Central memory CD4-positive, alpha-beta T cell (primary cell): ENCODE data around the gene C5.

Experiments used
- DNase-seq: peaks from one replicate; pipeline ENCODE4 v3.0.0; 2022

The C5 gene

DNA sequence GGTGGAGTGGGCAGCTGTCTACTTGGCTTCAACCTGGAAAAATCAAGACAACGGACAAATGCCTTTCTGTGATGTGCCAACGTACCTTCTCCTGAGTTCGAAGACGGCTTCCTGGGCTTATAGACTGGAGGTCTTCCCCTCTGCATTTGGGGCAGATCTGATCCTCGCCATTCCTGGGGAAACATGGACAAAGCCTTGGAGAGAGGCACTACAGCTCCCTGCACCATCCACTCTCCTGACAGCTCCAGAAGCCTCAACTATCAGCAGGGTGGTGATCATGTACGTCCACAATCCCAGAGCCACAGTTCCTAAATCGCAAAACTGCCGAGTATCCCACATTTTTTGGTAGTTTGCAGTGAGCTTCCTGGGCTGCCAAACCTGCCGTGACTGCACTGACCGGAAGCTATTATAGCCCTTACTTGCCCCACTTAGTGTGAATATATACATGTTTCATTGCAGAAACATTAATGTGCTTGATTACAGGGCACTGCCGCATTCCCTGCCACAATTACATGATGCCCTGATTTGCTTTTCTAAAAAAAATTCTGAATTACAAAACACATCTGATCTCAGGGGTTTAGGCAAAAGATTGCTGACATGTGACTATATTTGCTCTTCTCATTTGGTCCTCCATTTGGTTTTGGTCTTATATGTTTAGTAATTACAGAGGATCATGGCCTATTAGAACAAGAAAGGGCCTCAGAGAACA, 126.3 kb downstream of the C5 start:
- no peak for DNase-seq

DNA sequence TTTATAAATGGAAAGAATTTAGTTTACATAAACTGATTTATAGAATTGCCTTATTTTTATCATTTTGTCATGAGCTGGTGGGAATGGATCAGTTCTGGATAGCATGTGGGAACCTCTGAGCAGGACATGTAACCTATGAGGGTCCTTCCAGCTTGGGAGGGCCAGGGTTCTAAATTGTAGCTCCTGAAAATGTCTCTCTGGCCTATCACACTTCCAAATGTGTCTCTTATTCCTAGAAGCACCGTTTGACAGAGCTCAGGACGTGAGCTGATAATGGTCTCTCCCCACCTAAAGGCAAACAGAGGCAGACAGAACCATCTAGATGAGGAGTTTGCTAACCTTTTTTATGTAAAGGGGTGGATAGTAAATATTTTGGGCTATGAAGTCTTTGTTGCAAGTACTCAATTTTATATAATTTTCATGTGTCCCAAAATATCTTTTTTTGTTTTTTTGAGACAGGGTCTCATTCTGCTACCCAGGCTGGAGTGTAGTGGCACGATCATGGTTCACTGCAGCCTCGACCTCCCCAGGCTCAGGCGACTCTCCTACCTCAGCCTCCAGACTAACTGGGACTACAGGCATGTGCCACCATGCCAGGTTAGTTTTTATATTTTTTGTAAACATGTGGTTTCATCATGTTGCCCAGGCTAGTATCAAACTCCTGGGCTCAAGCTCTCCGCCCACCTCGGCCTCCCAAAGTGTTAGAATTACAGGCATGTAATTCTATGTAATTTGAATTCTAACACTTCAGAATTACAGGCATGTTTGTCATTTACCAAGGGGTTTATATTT, 127.5 kb downstream of the C5 start:
- DNase-seq = no peak

DNA sequence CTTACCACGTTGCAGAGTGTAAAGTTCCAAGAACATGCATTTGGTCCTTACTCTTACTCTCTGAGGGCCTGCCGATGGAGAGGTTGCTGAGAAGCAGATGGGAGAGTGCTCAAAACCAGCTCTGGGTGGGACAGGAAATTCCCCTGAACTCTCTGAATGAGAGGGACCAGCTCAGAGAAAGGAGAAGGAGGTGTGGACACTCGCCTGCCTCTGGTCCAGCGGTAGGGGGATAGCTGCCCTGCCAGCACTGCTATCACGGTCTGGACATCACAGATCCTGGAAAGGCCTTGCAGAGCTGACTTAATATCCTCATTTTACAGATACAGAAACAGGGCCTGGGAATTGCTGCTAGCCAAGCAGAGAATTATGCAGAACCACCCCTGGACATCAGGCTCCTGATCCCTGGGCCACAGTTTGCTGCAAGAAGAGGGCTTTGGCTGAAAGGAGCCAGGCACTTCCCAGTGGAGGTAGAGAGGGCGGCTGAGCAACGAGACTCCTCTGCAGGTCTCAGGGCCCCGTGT, 128.4 kb downstream of the C5 start:
- no peak for DNase-seq

DNA sequence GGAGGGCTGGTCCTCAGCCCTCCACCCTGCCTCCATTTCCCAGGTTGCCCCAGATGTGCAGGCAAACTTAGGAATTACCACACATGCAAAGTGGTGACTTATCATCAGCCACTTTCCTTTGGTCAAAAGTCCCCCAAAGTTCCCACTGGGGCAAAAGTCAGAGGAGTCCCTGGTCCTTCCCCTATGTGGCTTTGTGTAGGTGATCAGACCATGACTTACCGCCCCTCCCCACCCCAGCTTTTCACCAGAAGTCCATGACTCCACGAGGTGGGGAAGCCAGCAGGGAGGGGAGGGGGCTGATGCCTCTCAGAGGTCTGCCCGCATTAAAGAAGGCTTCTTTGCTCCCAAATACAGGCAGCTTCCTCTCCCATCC, 129.3 kb downstream of the C5 start:
- no peak for DNase-seq

DNA sequence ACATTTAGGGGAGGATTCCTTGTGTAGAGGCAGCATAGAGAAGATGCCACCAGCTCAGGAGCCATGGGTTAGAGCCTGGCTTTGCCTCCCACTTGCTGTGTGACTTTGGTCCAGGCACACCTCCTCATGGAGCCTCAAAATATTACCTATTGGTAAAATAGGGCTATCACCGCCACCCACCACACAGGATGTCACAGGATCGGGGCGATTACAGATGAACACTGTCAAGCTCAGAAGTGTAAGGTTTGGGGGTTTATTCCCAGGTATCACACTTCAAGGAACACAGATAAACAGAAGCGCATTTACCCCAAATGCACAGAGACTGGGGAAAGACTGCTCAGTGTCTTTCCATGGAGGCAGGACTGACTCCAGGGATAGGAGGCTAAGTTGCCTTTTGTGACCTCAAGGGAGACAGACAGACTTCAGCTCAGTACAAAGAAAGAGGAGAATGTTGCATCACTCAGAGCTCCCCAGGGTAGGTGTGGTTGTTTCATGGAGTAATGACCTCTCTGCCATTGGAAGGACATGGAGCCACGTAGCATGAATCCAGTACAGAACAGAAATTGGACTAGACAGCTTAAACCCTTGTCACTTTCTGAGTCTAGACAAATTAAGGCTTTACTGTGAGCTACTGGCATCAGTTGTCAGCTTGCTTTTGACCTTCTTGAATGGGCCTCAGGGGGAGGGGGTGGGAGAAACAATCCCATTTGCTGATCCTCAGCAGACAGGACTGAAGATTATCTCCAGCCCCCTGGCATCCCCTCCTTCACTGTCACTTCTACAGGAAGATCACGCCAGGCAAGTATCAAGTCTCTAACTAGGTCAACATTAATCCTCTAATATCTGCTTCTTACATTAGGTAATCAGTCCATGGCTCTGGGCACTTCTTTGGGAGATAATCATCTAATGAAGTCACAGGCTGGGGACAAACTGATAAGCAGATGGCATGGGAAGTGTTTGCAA, 130.0 kb downstream of the C5 start:
- no peak for DNase-seq

DNA sequence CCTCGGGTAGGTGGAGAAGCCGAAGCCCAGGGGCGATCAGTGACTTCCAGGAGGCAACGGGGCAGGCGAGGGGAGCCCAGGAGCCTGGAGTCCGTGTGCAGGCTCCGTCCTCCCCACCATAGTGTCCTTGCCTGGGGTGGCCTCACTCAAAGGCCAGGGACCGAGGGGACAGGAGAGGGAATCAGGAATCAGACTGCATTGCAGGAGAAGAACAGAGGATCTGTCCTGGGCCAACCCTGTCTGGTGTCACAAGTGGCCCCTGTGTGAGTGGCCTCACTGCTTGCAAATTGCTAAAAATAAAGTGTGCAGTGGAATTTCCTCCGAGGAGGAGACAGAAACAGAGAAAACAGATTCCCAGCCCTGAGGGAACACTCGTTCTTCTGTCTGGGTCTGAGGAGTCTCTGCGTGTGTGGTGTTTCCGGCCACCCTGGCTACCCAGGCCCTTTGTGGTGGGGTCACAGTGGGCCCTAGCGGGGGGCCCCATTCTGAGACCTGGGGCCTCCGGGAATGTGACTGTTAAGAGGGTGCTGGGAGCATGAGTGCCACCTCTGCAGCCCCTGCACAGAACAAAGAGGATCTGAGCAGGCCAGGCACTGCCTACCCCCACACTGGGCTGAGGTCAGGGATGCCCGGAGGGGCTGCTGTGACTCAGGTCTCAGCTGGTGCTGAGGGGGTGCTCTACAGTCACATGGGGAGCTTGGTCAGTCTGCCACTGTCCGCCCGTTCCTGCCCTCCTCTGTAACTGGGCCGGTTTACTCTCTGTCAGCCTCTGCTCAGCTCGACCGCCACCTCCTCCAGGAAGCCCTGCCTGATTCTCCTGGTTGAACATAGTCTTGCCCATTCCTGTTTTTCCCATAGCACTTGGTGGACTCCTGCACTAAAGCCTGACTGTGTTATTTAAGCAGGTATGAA, 130.9 kb downstream of the C5 start:
- no peak for DNase-seq

DNA sequence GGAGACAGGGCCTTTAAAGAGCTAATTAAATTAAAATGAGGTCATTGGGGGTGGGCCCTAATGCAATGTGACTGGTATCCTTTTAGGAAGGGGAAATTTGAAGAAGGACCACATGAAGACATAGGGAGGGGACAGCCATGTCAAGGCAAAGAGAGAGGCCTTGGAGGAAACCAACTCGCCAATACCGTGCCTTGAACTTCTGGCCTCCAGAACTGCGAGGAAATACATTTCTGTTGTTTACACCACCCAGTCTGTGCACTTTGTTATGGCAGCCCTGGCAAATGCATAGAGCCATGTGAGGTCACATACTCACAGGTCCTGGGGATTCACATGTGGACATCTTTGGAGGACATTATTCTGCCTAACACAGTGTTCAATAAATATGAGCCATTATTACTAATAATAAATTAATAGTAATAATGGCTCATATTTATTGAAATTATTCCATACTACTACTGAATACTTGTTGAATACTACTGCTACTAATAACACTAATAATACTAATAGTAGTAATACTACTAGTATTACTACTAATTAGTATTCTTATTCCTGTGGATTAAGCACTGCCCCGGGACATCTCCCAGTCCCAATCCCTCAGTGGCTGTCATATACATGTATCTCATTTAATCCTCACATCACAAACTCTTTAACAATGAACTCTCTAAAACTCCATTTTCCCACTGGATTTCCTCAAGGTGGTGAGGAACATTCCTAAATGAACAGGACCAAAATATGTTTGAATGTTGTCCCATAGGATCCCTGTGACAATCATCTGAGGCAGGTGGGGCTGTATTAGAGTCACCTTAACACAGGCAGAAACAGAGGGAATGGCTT, 131.9 kb downstream of the C5 start:
- DNase-seq = no peak

DNA sequence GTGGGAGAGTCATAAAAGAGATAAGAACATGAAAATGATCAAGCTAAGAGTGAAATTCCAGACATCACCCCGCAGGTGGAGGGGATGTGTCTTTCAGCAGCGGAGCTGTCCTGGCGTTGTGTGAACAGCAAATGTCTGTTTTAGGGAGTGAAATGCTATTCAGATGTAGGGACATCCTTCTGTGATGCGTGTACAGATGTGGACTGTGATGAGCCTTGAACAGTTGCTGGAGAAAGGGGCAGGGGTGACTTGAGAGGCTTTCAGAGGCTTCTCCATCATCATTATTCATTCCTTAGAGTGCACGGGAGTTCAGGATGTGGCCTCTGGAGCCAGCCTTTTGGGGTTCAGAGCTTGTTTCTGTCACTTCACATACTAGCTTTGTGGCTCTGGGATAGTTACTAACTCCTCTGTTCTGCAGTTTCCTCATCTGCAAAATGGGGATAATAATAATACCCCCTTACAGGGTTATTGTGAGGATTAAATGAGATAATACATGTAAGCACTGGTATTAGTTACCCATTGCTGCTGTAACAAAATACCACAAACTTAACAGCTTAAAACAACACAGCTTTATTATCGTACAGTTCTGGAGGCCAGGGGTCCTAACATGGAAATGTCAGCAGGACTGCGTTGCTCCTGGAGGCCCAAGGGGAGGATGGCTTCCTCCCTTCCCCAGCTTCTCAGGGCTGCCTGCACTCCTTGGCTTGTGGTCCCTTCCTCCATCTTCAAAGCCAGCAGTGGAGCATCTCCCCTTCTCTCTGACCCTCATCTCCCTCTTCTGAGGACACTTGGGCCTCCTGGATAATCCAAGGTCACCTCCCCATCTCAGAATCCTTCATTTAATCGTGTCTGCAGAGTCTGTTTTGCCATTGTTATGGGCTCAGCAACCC, 132.8 kb downstream of the C5 start:
- no peak for DNase-seq

DNA sequence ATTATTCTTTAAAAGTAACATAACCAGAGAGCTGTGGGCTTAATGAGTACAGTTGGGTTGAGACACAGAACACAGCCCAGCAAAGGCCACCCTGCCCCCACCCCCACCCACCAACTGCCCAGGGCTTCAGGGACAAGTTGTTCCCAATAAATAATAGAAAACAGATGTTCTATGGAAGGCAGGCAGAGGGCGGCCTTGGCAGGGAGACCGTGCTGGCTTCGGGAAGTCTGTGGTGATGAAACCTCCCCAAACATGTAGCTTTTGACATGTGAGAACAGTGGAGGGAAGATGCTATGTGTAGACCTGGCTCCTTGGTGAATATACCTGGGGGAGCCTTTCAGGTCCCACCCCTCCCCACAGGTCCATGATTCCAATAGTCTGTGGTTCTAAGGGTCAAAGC, 133.5 kb downstream of the C5 start:
- DNase-seq = no peak

DNA sequence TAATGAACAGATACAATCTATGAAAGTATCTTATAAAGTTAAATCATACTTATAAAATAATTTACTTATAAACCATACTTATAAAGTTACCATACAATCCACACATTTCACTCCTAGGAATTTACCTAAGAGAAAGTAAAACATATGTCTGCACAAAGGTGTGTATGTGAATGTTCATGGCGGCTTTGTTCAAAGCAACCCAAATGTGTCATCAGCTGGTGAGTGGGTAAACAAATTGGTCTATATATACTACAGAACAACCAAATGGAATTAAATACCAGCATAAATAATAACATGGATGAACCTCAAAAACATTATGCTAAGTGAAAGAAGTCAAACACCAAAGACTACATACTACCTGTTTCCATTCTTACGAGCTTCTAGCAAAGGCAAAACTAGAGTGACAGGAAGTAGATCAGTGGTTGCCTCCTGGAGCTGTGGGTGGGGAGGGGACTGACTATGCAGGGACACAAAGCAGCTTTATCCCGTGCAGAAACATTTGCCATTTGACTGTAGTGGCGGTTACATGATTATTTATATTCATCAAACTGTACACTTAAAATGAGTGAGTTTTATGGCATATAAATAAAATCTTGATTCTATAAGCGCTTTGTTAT, 134.1 kb downstream of the C5 start:
- DNase-seq = peak; percentile 65

DNA sequence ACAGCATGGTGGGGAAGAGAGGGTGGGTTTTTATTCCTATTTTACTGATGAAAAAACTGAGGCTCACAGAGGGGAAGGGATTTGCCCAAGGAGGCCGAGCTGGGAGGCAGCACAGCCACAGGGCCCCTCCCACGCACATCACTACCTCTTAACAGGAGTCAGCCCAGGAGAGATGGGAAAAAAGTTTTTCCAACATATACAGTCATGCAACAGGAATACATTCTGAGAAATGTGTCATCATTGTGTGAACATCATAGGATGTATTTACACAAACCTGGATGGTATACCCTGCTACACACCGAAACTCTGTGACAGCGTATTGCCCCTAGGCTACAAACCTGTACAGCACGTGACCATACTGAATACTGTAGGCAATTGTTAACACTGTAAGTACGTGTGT, 135.1 kb downstream of the C5 start:
- DNase-seq = no peak

DNA sequence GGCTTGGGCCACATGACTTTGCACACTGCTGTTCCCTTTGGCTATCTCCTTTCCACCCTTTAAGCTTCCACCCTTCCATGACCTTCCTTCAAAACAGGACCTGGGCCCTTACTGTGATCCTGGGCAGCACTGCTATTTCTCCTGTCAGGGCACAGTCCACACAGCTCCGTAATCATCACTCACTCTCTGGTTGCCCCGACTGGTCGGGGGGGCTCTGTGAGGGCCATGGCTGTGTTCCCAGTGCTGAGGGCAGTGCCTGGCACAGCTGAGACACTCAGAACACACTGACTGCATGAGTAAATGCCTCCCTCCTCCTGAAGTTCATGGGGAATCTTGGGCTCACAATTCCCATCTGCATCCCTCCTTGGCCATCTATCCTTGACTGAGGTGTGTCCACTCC, 135.7 kb downstream of the C5 start:
- DNase-seq = no peak

DNA sequence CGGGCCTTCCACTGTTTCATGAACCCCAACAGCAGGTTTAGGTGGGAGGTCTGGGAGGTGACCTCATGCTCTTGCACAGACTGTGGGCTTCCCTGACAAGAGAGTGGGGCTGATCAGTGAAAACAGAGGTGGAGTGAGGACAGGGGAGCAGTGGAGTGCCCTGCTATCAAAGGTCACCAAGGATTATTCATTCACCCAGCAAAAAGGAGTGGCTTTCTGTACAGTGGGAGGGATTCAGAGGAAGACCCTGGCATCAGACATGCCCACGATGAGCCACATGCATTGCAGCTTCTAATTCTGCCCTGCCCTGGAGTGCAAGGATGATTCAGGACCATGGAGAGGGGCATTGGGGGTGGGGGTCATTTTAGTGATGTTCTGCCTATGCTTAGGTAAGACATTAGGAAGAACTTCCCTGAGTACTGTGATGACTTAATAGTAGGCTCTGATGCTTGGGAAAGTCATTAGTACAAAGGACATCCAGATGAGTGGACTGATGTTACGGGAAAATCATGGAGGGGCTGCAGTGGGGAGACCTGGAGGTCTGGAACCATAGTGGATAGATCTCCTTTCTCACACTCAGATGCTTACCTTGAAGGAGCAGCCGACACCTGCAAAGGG, 136.3 kb downstream of the C5 start:
- peak; percentile 38 for DNase-seq

DNA sequence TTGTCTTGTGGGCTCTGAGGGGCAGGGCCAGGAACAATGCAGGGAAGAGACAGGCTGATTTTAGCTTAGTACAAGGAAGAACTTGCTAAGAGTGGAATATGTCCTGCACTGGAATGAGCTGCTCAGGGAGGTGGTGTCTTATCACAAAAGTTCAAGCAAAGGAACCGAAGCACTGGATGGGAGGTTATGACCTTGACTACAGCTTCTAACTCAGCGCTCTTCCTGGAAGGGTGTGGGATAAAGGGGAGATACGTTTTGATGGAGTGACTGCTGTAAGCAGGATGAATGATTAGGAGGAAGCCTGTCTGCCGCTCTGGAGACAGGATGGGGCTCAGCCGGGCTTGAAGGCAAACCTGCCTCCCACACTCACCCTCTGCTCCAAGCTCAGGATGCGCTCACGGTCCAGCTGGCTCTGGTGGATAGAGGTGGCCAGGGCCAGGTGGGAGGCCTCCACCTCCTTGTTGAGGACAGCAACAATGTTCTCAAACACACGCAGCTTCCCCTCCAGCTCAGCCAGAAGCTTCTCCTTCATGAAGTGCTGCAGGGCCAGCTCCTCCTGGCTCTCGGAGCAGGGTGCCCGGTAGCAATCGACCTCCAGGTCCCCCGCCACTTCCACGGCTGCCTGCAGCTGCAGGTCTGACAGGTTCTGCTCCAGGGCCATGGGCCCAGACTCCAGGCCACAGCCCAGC, 137.0 kb downstream of the C5 start:
- DNase-seq = no peak

DNA sequence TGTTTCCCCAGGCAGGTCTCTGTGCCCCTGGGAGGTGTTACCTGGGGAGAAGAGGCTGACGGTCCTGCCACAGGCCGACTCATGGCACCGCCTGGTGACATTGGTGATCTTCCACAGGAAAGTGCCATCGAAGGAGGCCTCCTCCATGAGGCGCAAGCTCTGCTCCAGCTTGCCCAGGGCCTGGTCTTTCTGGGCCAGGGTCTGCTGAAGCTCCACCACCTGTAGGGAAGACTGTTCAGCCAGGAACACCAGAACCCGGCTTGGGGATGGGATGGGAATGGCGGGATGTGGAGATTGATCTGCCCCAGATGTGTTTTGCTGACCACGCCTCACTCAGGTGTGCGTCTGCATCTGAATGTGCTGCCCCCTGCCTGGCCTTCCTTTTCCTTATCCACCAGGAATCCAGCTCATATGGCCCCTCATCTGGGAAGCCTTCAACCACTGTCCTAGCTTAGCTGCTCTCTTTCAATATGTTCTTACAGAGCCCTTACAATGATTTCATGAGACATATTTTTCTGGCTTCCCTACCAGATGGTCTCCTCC, 138.7 kb downstream of the C5 start:
- DNase-seq = no peak

DNA sequence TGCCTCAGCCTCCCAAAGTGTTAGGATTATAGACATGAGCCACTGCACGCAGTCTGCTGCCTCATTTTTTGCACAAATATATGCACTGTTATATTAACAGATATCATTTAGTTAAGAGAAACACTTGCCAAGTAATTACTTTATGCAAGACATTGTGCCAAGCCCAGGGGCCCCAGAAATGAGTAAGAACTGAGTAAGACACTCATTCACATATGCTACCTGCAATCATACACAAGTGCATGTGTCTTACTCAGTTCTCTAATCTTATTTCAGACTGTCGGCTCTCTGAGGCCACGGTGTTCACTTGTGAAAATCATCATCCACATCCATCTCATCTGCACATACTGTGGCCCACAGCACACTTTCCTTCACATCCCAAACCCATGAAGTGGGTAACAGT, 139.4 kb downstream of the C5 start:
- no peak for DNase-seq

DNA sequence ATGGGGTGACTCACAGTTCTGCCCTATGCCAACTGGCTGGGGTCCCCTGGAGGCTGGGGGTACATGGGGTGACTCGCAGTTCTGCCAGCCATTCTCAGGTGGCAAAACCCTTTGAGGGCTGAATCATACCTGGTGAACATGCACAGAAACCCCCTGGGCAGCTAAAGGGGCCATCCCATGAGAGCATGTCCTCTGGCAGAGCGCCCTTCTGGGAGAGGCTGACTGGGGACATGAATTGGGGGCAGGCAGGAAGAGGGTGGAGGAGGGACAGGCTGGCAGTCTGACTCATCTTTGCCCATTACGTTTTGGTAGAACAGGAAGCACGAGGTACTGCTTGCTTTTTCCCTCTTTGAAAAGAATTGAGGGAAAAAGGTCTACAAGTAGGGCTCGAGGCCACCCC, 140.2 kb downstream of the C5 start:
- no peak for DNase-seq
